Psoas muscle (tissue), 8 donors: ENCODE results near the gene EXD3. TPM values are rescaled to one million over a fixed set of nuclear protein-coding genes. Genes with fewer than 3 reads are reported as not detected.

Experiments
- ATAC-seq, 4 donors: fragments of 200-7000 bp; cut with Tn5 transposase; one replicate each; pipeline ENCODE4 v1.9.1; 2020; ENCODE audit warnings: moderate library complexity in 3 of 4, mild to moderate bottlenecking in 2 of 4
- DNase-seq, 2 donors: peaks; one replicate each; pipeline ENCODE4 v3.0.0-alpha.2; 2020
- H3K27ac ChIP-seq: fragments of 200-600 bp; one replicate; pipeline ENCODE4 v1.8.0; 2022
- H3K27me3 ChIP-seq, 3 donors: fragments of 200-600 bp in 1 of 3; one replicate each; pipeline versions ENCODE4 v1.6.1 to v1.8.0; 2013 to 2022; ENCODE audit warnings: low read length in 2 of 3, mild to moderate bottlenecking in 2 of 3, moderate library complexity in 1 of 3; ENCODE audit not compliant: insufficient read depth in 3 of 3
- H3K36me3 ChIP-seq, 2 donors: fragments of 200-600 bp in 1 of 2; one replicate each; pipeline versions ENCODE4 v1.6.1 to v1.8.0; 2013 to 2022; ENCODE audit warnings: low read depth in 1 of 2, mild to moderate bottlenecking in 1 of 2, moderate library complexity in 1 of 2; ENCODE audit not compliant: insufficient read depth in 1 of 2
- H3K4me1 ChIP-seq: fragments of 200-600 bp; one replicate; pipeline ENCODE4 v1.8.0; 2022
- H3K4me3 ChIP-seq: fragments of 200-600 bp; one replicate; pipeline ENCODE4 v1.8.0; 2022; ENCODE audit warnings: mild to moderate bottlenecking
- H3K9me3 ChIP-seq: fragments of 200-600 bp; one replicate; pipeline ENCODE4 v1.8.0; 2022
- WGBS, 3 donors: extraction: QIAGEN DNeasy Blood & Tissue Kit; methylation state at CpG; one replicate each; pipeline versions ENCODE4 v1.1.6 to v1.1.7; 2013; 5-methylcytosine and 5-hydroxymethylcytosine counted together
- intact Hi-C, 2 donors: fragments of 100-400 bp; cut with DNase I; formaldehyde crosslinking; loops; one replicate each; pipeline versions ENCODE4 v1.11.0 to v1.14.2; 2022
- polyA plus RNA-seq, 3 donors: library from polyadenylated mRNA; stranded (reverse); fragments of 200-250 nt; gene quantifications; one replicate each; pipeline ENCODE4 v1.2.3, GENCODE V29; 2013
- total RNA-seq, 4 donors: library from RNA; stranded (reverse); fragmentation: NEBNext Ultra II Directional in 2 of 4; extraction: Animal tissue kit (Norgen Biotek cat#: 25700) in 2 of 4; gene quantifications; one replicate each; pipeline versions ENCODE4 v1.2.1 to v1.2.4, GENCODE V29; 2021 to 2023
- TF ChIP-seq, protein P1 (sequence below): fragments of 200-600 bp; IDR thresholded peaks from one replicate; pipeline ENCODE4 v1.8.0; 2022; ENCODE audit warnings: antibody characterized with exemption
- donor health status: healthy with polysubstance abuse.
- donor health status: DM: no; HTN: no; CAD: no; lungs with moderate emphysema.
- donor health status: Bipolar disorder and iron deficiency.
- donor health status: healthy.
- donor health status: DM: yes; HTN: yes; CAD: no.
- donor health status: DM: no; HTN: no; CAD: no.
- donor health status: DM: no; HTN: no; CAD: no.
- donor health status: DM: yes; HTN: yes; CAD: no.

EXD3 gene
- total and polyA plus RNA-seq, 7 donors = 5.7 to 11.2 (median 9.4) TPM

DNA sequence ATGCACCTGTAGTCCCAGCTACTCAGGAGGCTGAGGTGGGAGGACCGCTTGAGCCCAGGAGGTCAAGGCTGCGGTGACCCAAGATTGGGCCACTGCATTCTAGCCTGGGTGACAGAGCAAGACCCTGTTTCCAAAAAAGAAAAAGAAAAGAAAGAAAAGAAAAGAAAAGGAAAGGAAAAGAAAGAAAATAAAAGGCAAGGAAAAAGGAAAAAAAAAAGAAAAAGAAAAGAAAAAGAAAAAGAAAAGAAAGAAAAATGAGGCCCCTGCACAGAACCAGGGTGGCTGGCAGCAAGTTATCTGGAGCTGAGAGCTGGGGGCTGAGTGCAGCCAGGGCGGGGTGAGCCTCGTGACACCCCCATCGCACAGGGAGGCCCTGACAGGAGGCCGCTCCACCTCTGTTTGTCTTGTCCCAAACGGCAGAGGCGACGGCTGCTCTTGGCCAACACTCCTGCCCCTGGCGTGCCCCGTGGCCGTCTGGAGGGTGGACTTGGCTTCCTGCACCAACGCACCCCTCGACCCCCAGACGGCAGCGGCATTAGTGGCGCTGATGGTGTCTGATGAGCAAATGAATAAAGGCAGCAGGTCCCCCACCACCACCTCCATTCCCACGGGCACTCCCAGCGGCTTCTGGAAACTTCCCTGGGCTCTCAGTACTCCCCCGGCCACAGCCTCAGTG lies 16.7 kb downstream of the EXD3 start:
- intact Hi-C loops = loop anchor here (2.0 to 5.0 kb wide), 2 partner anchors 109 kb away; no protein-coding TSS in a partner anchor
- Histone ChIP-seq H3K4me3 (peak overlapping the region; percentile 57), H3K27ac (no peak overlapping the region), H3K27me3 (peaks cover 0 to 7% (median 0%) of the 10 kb centered on the region in 3 donors), H3K36me3 (no peaks in the 10 kb centered on the region), H3K4me1 (peaks cover 21% of the 10 kb centered on the region), H3K9me3 (no peaks in the 10 kb centered on the region)
- DNase-seq = peak in 1 of 2 donors; percentile 49
- TF ChIP-seq, protein P1, sequence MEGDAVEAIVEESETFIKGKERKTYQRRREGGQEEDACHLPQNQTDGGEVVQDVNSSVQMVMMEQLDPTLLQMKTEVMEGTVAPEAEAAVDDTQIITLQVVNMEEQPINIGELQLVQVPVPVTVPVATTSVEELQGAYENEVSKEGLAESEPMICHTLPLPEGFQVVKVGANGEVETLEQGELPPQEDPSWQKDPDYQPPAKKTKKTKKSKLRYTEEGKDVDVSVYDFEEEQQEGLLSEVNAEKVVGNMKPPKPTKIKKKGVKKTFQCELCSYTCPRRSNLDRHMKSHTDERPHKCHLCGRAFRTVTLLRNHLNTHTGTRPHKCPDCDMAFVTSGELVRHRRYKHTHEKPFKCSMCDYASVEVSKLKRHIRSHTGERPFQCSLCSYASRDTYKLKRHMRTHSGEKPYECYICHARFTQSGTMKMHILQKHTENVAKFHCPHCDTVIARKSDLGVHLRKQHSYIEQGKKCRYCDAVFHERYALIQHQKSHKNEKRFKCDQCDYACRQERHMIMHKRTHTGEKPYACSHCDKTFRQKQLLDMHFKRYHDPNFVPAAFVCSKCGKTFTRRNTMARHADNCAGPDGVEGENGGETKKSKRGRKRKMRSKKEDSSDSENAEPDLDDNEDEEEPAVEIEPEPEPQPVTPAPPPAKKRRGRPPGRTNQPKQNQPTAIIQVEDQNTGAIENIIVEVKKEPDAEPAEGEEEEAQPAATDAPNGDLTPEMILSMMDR = no peak
- WGBS, 3 donors = 49 to 55% (median 52%) methylated on average over 13 to 20 of the region's 20 CpGs
- ATAC-seq = no peak

DNA sequence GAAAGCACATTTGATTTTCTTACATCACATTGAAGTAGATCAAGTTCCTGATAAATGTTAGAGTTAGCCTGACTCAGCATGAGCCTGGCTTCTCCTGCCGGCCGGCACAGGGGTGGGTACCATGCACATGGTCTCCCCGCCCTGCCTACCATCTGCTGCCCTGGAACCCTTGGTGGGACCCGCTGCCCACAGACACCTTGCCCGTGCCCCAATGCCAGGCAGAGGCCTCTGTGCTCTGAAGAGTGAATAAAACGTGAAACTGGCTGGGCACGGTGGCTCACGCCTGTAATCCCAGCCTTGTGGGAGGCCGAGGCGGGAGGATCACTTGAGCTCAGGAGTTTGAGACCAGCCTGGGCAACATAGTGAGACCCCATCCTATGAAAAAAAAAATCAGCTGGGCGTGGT lies 17.3 kb downstream of the EXD3 start:
- H3K27ac ChIP-seq = no peak overlapping the region
- H3K4me3 ChIP-seq = no peak overlapping the region
- H3K27me3 ChIP-seq = peaks cover 0 to 7% (median 0%) of the 10 kb centered on the region in 3 donors
- H3K4me1 ChIP-seq = peaks cover 15% of the 10 kb centered on the region
- WGBS, 3 donors = 91 to 97% (median 94%) methylated on average over 11 of the region's 11 CpGs
- ATAC-seq = no peak
- H3K36me3 ChIP-seq = no peaks in the 10 kb centered on the region
- no peaks in the 10 kb centered on the region for H3K9me3 ChIP-seq
- TF ChIP-seq, protein P1 = no peak
- DNase-seq = peak in 1 of 2 donors; percentile 36
- intact Hi-C loops = loop anchor here (2.0 to 5.0 kb wide), 2 partner anchors 108 to 109 kb away; no protein-coding TSS in a partner anchor

DNA sequence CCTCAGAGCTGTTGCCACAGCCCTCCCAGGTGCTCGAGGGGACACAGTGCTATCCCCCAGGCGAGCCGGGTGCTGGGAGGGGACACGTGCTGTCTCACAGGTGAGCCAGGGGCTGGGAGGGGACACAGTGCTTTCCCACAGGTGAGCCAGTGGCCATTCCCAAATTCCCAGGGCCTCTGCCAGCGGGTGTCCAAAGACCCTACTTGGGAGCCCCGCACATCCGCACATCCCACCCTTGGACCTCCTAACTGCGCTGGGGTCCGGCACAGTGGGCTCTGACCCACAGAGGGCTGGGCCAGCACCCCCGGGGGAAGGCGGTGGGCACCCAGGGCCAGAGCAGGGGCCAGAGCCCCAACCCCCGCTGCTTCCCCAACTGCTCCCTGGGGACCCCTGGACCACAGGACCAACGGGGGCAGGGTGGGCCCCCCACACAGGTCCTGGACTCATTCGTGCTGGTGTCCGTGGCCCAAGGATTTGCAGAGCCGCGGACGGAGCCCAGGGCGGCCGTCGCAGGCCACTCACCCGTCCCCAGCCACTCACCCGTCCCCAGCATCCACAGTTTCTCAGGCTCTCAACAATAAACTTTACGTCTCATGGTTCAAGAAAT lies 17.9 kb downstream of the EXD3 start:
- TF ChIP-seq, protein P1 = no peak
- 93 to 94% (median 94%) methylated on average over 23 to 24 of the region's 24 CpGs for WGBS, 3 donors
- peak in 1 of 2 donors; percentile 49 for DNase-seq
- no peaks in the 10 kb centered on the region for H3K36me3 ChIP-seq
- peaks cover 0 to 7% (median 0%) of the 10 kb centered on the region in 3 donors for H3K27me3 ChIP-seq
- no peak overlapping the region for H3K27ac ChIP-seq
- intact Hi-C loops = loop anchor here in 1 of 2 donors (5.0 kb wide), 1 partner anchor 108 kb away; no protein-coding TSS in a partner anchor
- no peaks in the 10 kb centered on the region for H3K9me3 ChIP-seq
- ATAC-seq = no peak
- H3K4me3 ChIP-seq = no peak overlapping the region
- H3K4me1 ChIP-seq = peaks cover 12% of the 10 kb centered on the region

DNA sequence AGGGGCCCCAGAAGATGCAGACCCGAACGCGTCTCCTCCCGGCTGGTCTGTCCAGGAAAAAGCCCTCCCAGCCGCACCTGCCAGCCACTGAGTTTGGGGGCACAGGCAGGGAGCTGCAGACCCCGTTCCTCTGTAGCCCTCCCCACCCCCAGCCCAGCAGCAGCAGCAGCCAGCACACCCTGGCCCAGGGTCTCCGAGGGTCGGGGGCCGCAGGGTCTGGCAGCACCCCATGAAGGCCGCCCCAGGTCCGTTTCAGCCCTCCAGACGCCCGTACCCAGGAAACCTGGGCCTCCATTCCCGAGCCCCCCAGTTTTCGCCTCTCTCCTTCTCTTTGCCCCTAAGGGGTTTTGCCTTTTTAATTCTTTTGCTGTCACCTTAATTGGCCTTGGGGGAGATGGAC lies 19.7 kb downstream of the EXD3 start:
- ATAC-seq = no peak
- H3K9me3 ChIP-seq = no peaks in the 10 kb centered on the region
- no peak overlapping the region for H3K4me3 ChIP-seq
- intact Hi-C loops = loop anchor here in 1 of 2 donors (2.0 kb wide), 1 partner anchor 52 kb away; no protein-coding TSS in a partner anchor
- H3K27me3 ChIP-seq = peaks cover 0 to 7% (median 0%) of the 10 kb centered on the region in 3 donors
- H3K36me3 ChIP-seq = no peaks in the 10 kb centered on the region
- peak in 1 of 2 donors; percentile 34 for DNase-seq
- H3K4me1 ChIP-seq = peaks cover 12% of the 10 kb centered on the region
- TF ChIP-seq, protein P1 = no peak
- H3K27ac ChIP-seq = no peak overlapping the region
- 93 to 97% (median 96%) methylated on average over 13 to 15 of the region's 15 CpGs for WGBS, 3 donors
